Activated T-helper 17 cell treated with anti-CD3 and anti-CD28 coated beads, Interleukin-2, amount 50 U/mL, for 72 hours (primary cell): ENCODE data around the gene SUCLA2. TPM values are rescaled to one million over a fixed set of nuclear protein-coding genes. Genes with fewer than 3 reads are reported as not detected.
"Not testable (repeated sequence)": the region's sequence is repeated elsewhere in the genome, so short reads cannot be mapped to it uniquely, and the experiment has no call there.

Experiments used
- ATAC-seq: fragments of 150-1000 bp; cut with Tn5 transposase; replicated peaks from 2 replicates; pipeline ENCODE4 v1.10.0; 2021; ENCODE audit warnings: mild to moderate bottlenecking, moderate library complexity
- H3K27ac Mint-ChIP-seq: one replicate; pipeline ENCODE4 v1.8.0; 2022; ENCODE audit warnings: mixed read lengths
- H3K27me3 Mint-ChIP-seq: one replicate; pipeline ENCODE4 v1.8.0; 2022; ENCODE audit warnings: mixed read lengths
- H3K36me3 Mint-ChIP-seq: one replicate; pipeline ENCODE4 v1.8.0; 2022; ENCODE audit warnings: low read depth, mild to moderate bottlenecking, mixed read lengths
- H3K4me1 Mint-ChIP-seq: one replicate; pipeline ENCODE4 v1.8.0; 2022; ENCODE audit warnings: mixed read lengths
- H3K4me3 Mint-ChIP-seq: one replicate; pipeline ENCODE4 v1.8.0; 2022; ENCODE audit warnings: mild to moderate bottlenecking, mixed read lengths
- H3K9me3 Mint-ChIP-seq: one replicate; pipeline ENCODE4 v1.8.0; 2022; ENCODE audit warnings: mixed read lengths
- total RNA-seq, 2 donors: library from RNA; stranded (reverse); gene quantifications; one replicate each; pipeline ENCODE4 v1.2.3, GENCODE V29; 2022

SUCLA2 gene
- total RNA-seq, 2 donors from 2014 or later = 30.5 to 43.8 TPM

GRCh38 chr13:47959468-47960247, 41.4 kb downstream of the SUCLA2 start:
- Mint-ChIP-seq H3K27ac (no peak overlapping the region), H3K4me3 (no peak overlapping the region), H3K4me1 (no peaks in the 10 kb centered on the region), H3K36me3 (peaks cover 98% of the 10 kb centered on the region), H3K9me3 (peaks cover 21% of the 10 kb centered on the region), H3K27me3 (no peaks in the 10 kb centered on the region)
- ATAC-seq = no peak

GRCh38 chr13:47957073-47957472, 44.0 kb downstream of the SUCLA2 start:
- Mint-ChIP-seq H3K27me3 (no peaks in the 10 kb centered on the region), H3K36me3 (peaks cover 99% of the 10 kb centered on the region), H3K4me1 (no peaks in the 10 kb centered on the region), H3K4me3 (no peak overlapping the region), H3K27ac (no peak overlapping the region), H3K9me3 (peaks cover 21% of the 10 kb centered on the region)
- no peak for ATAC-seq

GRCh38 chr13:47955836-47956235, 45.2 kb downstream of the SUCLA2 start:
- H3K36me3 Mint-ChIP-seq = peaks cover 99% of the 10 kb centered on the region

GRCh38 chr13:47949799-47950198, 51.3 kb downstream of the SUCLA2 start:
- ATAC-seq = no peak
- no peaks in the 10 kb centered on the region for H3K4me1 Mint-ChIP-seq
- H3K36me3 Mint-ChIP-seq = peaks cover 93% of the 10 kb centered on the region
- no peak overlapping the region for H3K27ac Mint-ChIP-seq
- H3K27me3 Mint-ChIP-seq = no peaks in the 10 kb centered on the region
- no peak overlapping the region for H3K4me3 Mint-ChIP-seq
- H3K9me3 Mint-ChIP-seq = no peaks in the 10 kb centered on the region

More at GRCh38 chr13:47955836-47956235, 45.2 kb downstream of the SUCLA2 start:
- peak overlapping the region; percentile 44 for H3K27ac Mint-ChIP-seq
- H3K4me1 Mint-ChIP-seq = no peaks in the 10 kb centered on the region
- peak; percentile 49 for ATAC-seq
- H3K9me3 Mint-ChIP-seq = peaks cover 21% of the 10 kb centered on the region
- H3K4me3 Mint-ChIP-seq = no peak overlapping the region
- no peaks in the 10 kb centered on the region for H3K27me3 Mint-ChIP-seq

GRCh38 chr13:47945738-47946137, 55.3 kb downstream of the SUCLA2 start:
- no peaks in the 10 kb centered on the region for H3K4me1 Mint-ChIP-seq
- no peak overlapping the region for H3K4me3 Mint-ChIP-seq
- no peaks in the 10 kb centered on the region for H3K9me3 Mint-ChIP-seq
- H3K27ac Mint-ChIP-seq = no peak overlapping the region
- ATAC-seq = no peak
- no peaks in the 10 kb centered on the region for H3K27me3 Mint-ChIP-seq
- peaks cover 92% of the 10 kb centered on the region for H3K36me3 Mint-ChIP-seq

GRCh38 chr13:47945146-47945545, 55.9 kb downstream of the SUCLA2 start:
- not testable (repeated sequence) for H3K27ac Mint-ChIP-seq, ATAC-seq, H3K9me3 Mint-ChIP-seq, H3K27me3 Mint-ChIP-seq, H3K4me3 Mint-ChIP-seq, H3K4me1 Mint-ChIP-seq
- H3K36me3 Mint-ChIP-seq = peaks cover 90% of the 10 kb centered on the region

- Mint-ChIP-seq H3K27ac (no peak overlapping the region), H3K9me3 (no peaks in the 10 kb centered on the region), H3K4me3 (no peak overlapping the region), H3K4me1 (no peaks in the 10 kb centered on the region), H3K36me3 (peaks cover 10% of the 10 kb centered on the region), H3K27me3 (no peaks in the 10 kb centered on the region)
- ATAC-seq = no peak
These were observed 66.7 kb downstream of the SUCLA2 start for GRCh38 chr13:47934371-47934770.

- H3K36me3 Mint-ChIP-seq = no peaks in the 10 kb centered on the region
- H3K27me3 Mint-ChIP-seq = no peaks in the 10 kb centered on the region
- no peaks in the 10 kb centered on the region for H3K4me1 Mint-ChIP-seq
- ATAC-seq = no peak
- H3K4me3 Mint-ChIP-seq = no peak overlapping the region
- H3K9me3 Mint-ChIP-seq = no peaks in the 10 kb centered on the region
- no peak overlapping the region for H3K27ac Mint-ChIP-seq
These were observed 67.8 kb downstream of the SUCLA2 start for GRCh38 chr13:47932950-47933923.

GRCh38 chr13:47930649-47931165, 70.4 kb downstream of the SUCLA2 start:
- Mint-ChIP-seq H3K27me3 (no peaks in the 10 kb centered on the region), H3K4me1 (no peaks in the 10 kb centered on the region), H3K27ac (no peak overlapping the region), H3K4me3 (no peak overlapping the region), H3K36me3 (no peaks in the 10 kb centered on the region), H3K9me3 (no peaks in the 10 kb centered on the region)
- no peak for ATAC-seq

GRCh38 chr13:47929156-47929555, 71.9 kb downstream of the SUCLA2 start:
- no peaks in the 10 kb centered on the region for H3K4me1 Mint-ChIP-seq
- no peak for ATAC-seq
- H3K4me3 Mint-ChIP-seq = no peak overlapping the region
- H3K27me3 Mint-ChIP-seq = no peaks in the 10 kb centered on the region
- no peak overlapping the region for H3K27ac Mint-ChIP-seq
- no peaks in the 10 kb centered on the region for H3K9me3 Mint-ChIP-seq
- no peaks in the 10 kb centered on the region for H3K36me3 Mint-ChIP-seq

- peaks cover 16% of the 10 kb centered on the region for H3K9me3 Mint-ChIP-seq
- no peak overlapping the region for H3K27ac Mint-ChIP-seq
- no peak for ATAC-seq
- H3K27me3 Mint-ChIP-seq = no peaks in the 10 kb centered on the region
- no peak overlapping the region for H3K4me3 Mint-ChIP-seq
- H3K4me1 Mint-ChIP-seq = no peaks in the 10 kb centered on the region
- H3K36me3 Mint-ChIP-seq = peaks cover 7% of the 10 kb centered on the region
These were observed 84.0 kb downstream of the SUCLA2 start for GRCh38 chr13:47917022-47917574.

- H3K9me3 Mint-ChIP-seq = peaks cover 7% of the 10 kb centered on the region
- H3K27ac Mint-ChIP-seq = no peak overlapping the region
- H3K4me3 Mint-ChIP-seq = no peak overlapping the region
- peaks cover 11% of the 10 kb centered on the region for H3K36me3 Mint-ChIP-seq
- peaks cover 6% of the 10 kb centered on the region for H3K4me1 Mint-ChIP-seq
- no peaks in the 10 kb centered on the region for H3K27me3 Mint-ChIP-seq
- ATAC-seq = no peak
These were observed 92.7 kb downstream of the SUCLA2 start for GRCh38 chr13:47908197-47908902.

- no peak overlapping the region for H3K27ac Mint-ChIP-seq
- no peak overlapping the region for H3K4me3 Mint-ChIP-seq
- ATAC-seq = no peak
- H3K27me3 Mint-ChIP-seq = no peaks in the 10 kb centered on the region
- peaks cover 6% of the 10 kb centered on the region for H3K4me1 Mint-ChIP-seq
- no peaks in the 10 kb centered on the region for H3K9me3 Mint-ChIP-seq
- H3K36me3 Mint-ChIP-seq = peaks cover 4% of the 10 kb centered on the region
These were observed 96.2 kb downstream of the SUCLA2 start for GRCh38 chr13:47904891-47905290.

- Mint-ChIP-seq H3K36me3 (peaks cover 4% of the 10 kb centered on the region), H3K4me1 (peaks cover 6% of the 10 kb centered on the region), H3K4me3 (no peak overlapping the region), H3K9me3 (no peaks in the 10 kb centered on the region), H3K27me3 (no peaks in the 10 kb centered on the region), H3K27ac (peak overlapping the region; percentile 25)
- no peak for ATAC-seq
These were observed 96.8 kb downstream of the SUCLA2 start for GRCh38 chr13:47904241-47904640.
